Activated CD4-positive, alpha-beta T cell treated with anti-CD3 and anti-CD28 coated beads for 36 hours (primary cell): ENCODE results near the gene USP22. TPM values are rescaled to one million over a fixed set of nuclear protein-coding genes. Genes with fewer than 3 reads are reported as not detected.

ENCODE experiments used
- ATAC-seq: fragments of 200-7000 bp; cut with Tn5 transposase; one replicate; pipeline ENCODE4 v1.10.0; 2021; ENCODE audit warnings: mild to moderate bottlenecking, moderate library complexity
- CTCF ChIA-PET: fragments of 350-600 bp; sonication (Branson Sonifier 250); formaldehyde crosslinking; loops from one replicate; lab custom pipeline; 2021; ENCODE audit warnings: antibody characterized with exemption; lab: Charles Lee
- POLR2A ChIA-PET: fragments of 350-600 bp; sonication (Branson Sonifier 250); formaldehyde crosslinking; loops from one replicate; lab custom pipeline; 2021; ENCODE audit warnings: antibody characterized with exemption, inconsistent platforms; lab: Charles Lee
- DNase-seq: peaks from one replicate; pipeline ENCODE4 v3.0.0-alpha.2; 2020
- H3K27ac Mint-ChIP-seq: one replicate; pipeline ENCODE4 v1.8.0; 2021; ENCODE audit warnings: mixed read lengths
- H3K27me3 Mint-ChIP-seq: one replicate; pipeline ENCODE4 v1.8.0; 2021; ENCODE audit warnings: mixed read lengths
- H3K36me3 Mint-ChIP-seq: one replicate; pipeline ENCODE4 v1.8.0; 2021; ENCODE audit warnings: low read depth, mixed read lengths
- H3K4me1 Mint-ChIP-seq: one replicate; pipeline ENCODE4 v1.8.0; 2021; ENCODE audit warnings: mixed read lengths
- H3K4me3 Mint-ChIP-seq: one replicate; pipeline ENCODE4 v1.8.0; 2021; ENCODE audit warnings: mild to moderate bottlenecking, moderate library complexity, mixed read lengths
- H3K9me3 Mint-ChIP-seq: one replicate; pipeline ENCODE4 v1.8.0; 2021; ENCODE audit warnings: low read depth, mixed read lengths
- intact Hi-C, 2 experiments: fragments of 100-400 bp; cut with DNase I in 1 of 2; cut with micrococcal nuclease in 1 of 2; formaldehyde crosslinking; loops; one replicate each; pipeline versions ENCODE4 v1.14.2 to v1.15.1; 2022 to 2024; cut with DNase I, micrococcal nuclease
- total RNA-seq, 2 experiments: library from RNA; stranded (reverse); gene quantifications; one replicate each; pipeline ENCODE4 v1.2.3, GENCODE V29; 2021

USP22 gene
- total RNA-seq, 2 experiments from 2014 or later = 148 to 173 TPM

DNA sequence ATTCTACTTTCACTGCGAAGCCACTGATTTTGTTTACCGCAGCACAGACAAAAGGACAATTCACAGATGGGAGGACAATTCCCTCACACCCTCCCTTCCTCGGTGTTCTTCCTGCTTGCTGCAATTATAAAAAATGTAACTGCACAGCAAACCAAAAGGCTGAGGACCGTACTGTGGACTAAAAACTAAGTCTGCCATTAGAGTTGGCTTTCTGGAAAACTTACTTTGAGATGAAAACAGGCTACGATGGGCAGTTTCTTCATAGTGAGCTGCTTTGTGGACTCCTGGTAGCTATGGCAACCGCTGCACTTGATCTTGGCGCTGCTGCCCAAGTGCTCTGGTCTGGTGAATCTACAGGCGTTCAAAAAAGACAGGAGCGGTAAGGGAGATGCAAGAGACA, 35.2 kb downstream of the USP22 start:
- H3K27ac Mint-ChIP-seq = no peak overlapping the region
- intact Hi-C loops = no loop called here
- H3K27me3 Mint-ChIP-seq = no peaks in the 10 kb centered on the region
- ChIA-PET CTCF (interaction anchor here (1.1 to 1.5 kb wide), 2 partner anchors 14 to 25 kb away, joined by 4 to 7 read pairs; no protein-coding TSS in a partner anchor), POLR2A (no interaction called here)
- H3K9me3 Mint-ChIP-seq = no peaks in the 10 kb centered on the region
- H3K36me3 Mint-ChIP-seq = peaks cover 71% of the 10 kb centered on the region
- no peak for DNase-seq
- ATAC-seq = no peak
- H3K4me3 Mint-ChIP-seq = no peak overlapping the region
- H3K4me1 Mint-ChIP-seq = no peaks in the 10 kb centered on the region

DNA sequence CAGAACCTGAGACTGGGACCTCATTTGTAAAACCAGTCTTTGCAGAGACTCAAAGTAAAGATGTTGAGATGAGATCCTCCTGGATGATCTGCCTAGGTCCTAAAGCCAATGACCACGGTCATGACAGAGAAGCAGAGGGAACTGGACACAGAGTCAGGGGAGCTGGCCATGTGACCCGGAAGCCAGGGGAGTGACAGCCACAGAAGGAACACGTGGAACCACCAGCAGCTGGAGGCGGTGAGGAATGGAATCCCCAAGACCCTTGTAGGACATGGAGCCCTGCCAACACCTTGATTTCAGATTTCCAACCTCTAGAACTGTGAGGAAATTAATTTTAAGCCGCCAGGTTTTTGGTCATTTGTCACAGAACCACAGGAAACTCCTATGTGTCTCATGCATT, 37.0 kb downstream of the USP22 start:
- intact Hi-C loops = no loop called here
- Mint-ChIP-seq H3K36me3 (peaks cover 61% of the 10 kb centered on the region), H3K4me3 (no peak overlapping the region), H3K4me1 (no peaks in the 10 kb centered on the region), H3K9me3 (no peaks in the 10 kb centered on the region), H3K27me3 (no peaks in the 10 kb centered on the region), H3K27ac (peak overlapping the region; percentile 14)
- DNase-seq (no peak), ATAC-seq (no peak)
- CTCF ChIA-PET = no interaction called here
- POLR2A ChIA-PET = no interaction called here

DNA sequence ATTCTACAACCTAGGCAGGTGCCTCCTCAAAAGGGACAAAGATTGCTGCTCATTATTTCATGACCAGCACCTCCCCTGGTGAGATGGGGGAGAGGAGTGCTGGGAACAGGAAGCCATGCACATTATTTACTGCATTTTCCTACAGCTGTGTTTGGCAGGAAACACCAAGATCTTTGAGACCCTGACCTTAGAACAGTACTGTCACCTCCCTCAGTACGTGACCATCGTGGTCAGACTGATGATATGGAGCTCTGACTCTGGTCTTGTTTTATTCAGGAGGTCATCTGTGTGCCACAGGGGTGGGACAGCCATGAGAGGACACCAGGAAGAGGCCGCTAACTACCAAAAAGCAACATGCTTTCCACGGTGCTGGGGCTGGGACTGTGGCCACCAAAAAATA, 37.4 kb downstream of the USP22 start:
- Mint-ChIP-seq H3K4me3 (no peak overlapping the region), H3K4me1 (no peaks in the 10 kb centered on the region), H3K27ac (peak overlapping the region; percentile 14), H3K27me3 (no peaks in the 10 kb centered on the region), H3K9me3 (no peaks in the 10 kb centered on the region), H3K36me3 (peaks cover 58% of the 10 kb centered on the region)
- ChIA-PET CTCF (no interaction called here), POLR2A (no interaction called here)
- DNase-seq = no peak
- intact Hi-C loops = no loop called here
- ATAC-seq = no peak

DNA sequence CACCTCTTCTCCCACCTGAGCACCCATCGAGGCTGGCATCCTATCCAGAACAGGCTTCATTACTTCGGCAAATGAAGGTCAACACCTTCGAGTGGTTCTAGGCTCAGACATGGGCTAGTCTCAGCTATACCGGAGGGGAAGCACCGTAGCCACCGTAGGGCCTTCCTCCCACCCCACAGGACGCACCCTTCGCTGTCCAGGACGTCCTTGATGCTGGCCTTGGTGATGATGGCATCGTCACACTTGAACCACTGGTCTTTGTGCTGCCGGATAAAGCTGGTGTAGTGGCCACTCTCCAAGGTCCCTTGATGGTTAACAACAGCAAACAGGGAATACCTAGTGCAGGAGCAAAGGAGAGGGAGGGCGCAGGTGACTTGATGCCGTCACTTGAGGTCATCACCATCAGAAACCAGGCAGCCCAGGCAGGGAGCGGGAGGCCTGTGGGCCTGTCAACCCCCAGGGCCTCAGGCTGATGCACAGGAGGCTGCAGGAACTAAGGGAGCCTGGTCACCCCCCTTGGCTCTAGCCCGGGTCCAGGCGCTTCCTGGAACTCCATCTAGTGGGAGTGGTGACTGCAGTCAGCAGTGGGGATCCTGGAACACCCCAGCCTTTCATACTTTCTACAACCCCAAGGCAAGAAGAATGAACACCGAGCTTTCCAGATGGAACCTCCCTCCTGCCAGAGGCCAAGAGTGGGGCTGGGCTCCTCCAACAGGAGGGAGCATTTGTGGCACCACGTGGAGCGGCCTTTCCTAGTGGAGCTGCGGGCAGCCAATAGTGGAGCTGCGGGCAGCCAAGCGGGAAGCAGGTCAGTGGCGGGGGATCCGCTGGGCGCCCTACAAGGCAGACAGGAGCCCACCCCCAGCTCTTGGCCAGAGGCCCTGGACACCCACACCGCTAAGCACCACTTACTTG, 38.5 kb downstream of the USP22 start:
- Mint-ChIP-seq H3K36me3 (peaks cover 59% of the 10 kb centered on the region), H3K27me3 (no peaks in the 10 kb centered on the region), H3K9me3 (no peaks in the 10 kb centered on the region), H3K4me3 (no peak overlapping the region), H3K27ac (no peak overlapping the region), H3K4me1 (peaks cover 4% of the 10 kb centered on the region)
- intact Hi-C loops = no loop called here
- no peak for ATAC-seq
- ChIA-PET CTCF (no interaction called here), POLR2A (interaction anchor here (0.6 kb wide), 1 partner anchor 249 kb away, joined by 3 read pairs; the partner anchor contains the start of gene NATD1)
- no peak for DNase-seq

DNA sequence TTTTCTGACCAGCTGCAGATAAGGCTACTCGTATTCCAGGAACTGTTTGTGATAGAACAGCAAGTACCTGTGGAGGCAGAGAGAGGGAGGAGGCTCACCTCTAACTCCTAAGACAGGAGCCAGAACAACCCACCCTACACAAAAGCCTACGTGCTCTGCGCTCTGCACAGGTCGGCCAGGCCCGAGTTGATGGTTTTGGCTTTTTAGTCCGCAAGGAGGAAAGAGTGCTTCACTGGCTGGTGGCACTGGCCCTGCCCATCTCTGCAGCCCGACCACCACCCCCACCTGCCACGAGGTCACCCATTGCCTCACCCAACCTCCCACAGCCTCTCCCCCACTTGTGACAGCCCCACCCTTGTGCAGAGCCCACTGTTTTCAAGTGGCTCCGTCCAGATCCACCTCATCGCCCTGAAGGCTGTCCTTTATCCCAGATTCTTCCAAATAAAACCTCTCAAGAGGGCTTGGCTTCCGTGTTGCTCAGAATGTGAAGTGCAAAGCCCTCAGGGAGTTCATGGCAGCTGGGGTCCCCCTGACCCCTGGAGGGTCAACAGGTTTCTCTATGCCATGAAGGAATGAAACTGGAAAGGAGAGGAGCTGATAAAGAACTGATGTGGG, 39.7 kb downstream of the USP22 start:
- no peak overlapping the region for H3K4me3 Mint-ChIP-seq
- H3K9me3 Mint-ChIP-seq = no peaks in the 10 kb centered on the region
- DNase-seq (no peak), ATAC-seq (no peak)
- no peak overlapping the region for H3K27ac Mint-ChIP-seq
- CTCF ChIA-PET = no interaction called here
- peaks cover 49% of the 10 kb centered on the region for H3K36me3 Mint-ChIP-seq
- peaks cover 14% of the 10 kb centered on the region for H3K4me1 Mint-ChIP-seq
- POLR2A ChIA-PET = no interaction called here
- no peaks in the 10 kb centered on the region for H3K27me3 Mint-ChIP-seq
- intact Hi-C loops = no loop called here

DNA sequence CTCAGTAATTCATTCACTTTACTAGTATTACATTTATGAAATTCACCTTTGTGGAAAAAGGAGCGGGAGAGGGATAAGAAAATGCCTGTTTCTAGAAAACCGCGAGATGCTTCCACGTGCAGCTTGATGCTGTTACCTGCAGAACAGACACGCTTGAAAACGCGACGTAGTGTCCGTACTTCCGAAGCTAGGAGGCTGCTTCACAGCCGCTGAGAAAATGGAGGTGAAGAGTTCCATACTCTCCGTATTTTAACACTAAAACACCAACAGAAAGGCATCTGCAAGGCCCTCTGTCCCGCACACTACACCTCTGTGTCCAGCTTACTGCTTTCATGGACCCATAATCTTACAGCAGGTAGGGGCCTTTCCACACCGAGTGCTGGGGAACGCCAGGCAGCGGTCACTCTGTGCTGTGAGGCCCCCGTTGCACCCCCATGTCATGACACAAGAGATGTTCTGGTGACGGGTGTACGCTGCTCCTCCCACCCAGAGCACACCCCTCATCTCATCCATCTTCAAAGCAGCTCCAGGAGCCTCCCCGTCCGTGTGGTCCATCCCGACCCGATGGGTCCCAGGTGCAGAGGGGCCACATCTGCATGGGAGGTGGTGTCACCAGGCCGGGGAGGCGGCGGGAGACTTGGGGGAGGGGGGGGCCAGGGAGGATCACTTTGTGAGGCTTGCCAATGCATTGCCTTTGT, 40.4 kb downstream of the USP22 start:
- intact Hi-C loops = no loop called here
- CTCF ChIA-PET = no interaction called here

DNA sequence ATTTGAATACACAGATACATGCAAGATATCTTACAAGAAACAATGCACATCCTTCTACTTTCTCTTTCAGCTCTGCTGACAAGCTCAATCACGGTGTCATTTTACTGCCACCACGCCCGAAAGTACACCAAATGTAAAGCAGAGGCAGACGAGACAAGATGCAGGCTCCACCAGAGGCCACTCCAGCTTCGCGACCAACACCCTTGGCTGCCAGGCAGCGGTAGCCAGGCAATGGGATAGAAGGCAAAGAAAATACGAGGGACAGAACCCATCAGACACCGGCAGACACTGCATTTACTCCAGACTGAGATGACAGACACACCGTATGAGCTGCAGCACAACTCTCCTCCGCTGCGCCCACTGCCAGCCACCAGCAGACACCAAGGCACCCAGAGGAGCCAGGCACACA, 41.0 kb downstream of the USP22 start:
- peaks cover 36% of the 10 kb centered on the region for H3K36me3 Mint-ChIP-seq
- peak overlapping the region; percentile 21 for H3K27ac Mint-ChIP-seq
- POLR2A ChIA-PET = no interaction called here
- H3K4me1 Mint-ChIP-seq = peaks cover 14% of the 10 kb centered on the region
- no peak for DNase-seq
- no peaks in the 10 kb centered on the region for H3K27me3 Mint-ChIP-seq
- H3K9me3 Mint-ChIP-seq = no peaks in the 10 kb centered on the region
- intact Hi-C loops = no loop called here
- CTCF ChIA-PET = no interaction called here
- H3K4me3 Mint-ChIP-seq = no peak overlapping the region
- ATAC-seq = no peak

More for the DNA sequence above, 40.4 kb downstream of the USP22 start:
- DNase-seq (no peak), ATAC-seq (no peak)
- no peak overlapping the region for H3K4me3 Mint-ChIP-seq
- POLR2A ChIA-PET = no interaction called here
- H3K4me1 Mint-ChIP-seq = peaks cover 14% of the 10 kb centered on the region
- no peaks in the 10 kb centered on the region for H3K9me3 Mint-ChIP-seq
- H3K27ac Mint-ChIP-seq = no peak overlapping the region
- no peaks in the 10 kb centered on the region for H3K27me3 Mint-ChIP-seq
- H3K36me3 Mint-ChIP-seq = peaks cover 42% of the 10 kb centered on the region

DNA sequence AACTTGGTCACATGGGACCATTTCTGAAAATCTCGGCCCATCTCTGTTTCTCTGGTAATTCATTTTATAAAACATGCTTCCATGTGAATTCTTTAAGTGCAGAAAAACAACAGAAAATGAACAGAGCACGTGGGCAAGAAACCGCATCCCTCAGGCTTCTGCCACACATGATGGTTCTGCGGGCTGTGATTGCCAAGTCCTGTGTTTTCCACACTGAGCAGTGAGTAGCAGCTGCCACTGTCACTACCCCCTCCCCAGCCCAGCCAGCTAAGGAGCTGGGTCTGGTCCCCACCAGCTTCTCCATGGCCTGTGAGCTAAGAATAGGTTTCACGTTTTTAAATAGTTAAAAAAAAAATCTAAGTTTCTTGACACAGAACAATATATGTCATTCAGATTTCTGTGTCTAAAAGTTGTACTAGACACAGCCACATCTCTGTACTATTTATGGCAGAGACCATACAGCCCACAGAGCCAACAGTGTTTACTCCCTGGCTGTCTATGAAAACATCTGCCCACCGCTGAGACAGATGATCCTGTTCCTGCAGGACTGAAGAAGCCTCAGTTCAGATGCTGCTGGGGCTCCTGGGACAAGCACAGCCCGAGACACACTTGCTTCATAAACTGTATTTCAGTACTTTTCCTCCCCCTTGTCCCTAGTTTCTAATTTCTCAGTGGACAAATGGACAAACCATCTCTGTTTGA, 41.5 kb downstream of the USP22 start:
- Mint-ChIP-seq H3K9me3 (no peaks in the 10 kb centered on the region), H3K4me1 (peaks cover 14% of the 10 kb centered on the region), H3K36me3 (peaks cover 31% of the 10 kb centered on the region), H3K27ac (peak overlapping the region; percentile 21), H3K4me3 (no peak overlapping the region), H3K27me3 (no peaks in the 10 kb centered on the region)
- POLR2A ChIA-PET = no interaction called here
- no peak for DNase-seq
- no peak for ATAC-seq
- intact Hi-C loops = no loop called here
- CTCF ChIA-PET = interaction anchor here (1.1 kb wide), 1 partner anchor 9 kb away, joined by 3 read pairs; no protein-coding TSS in a partner anchor

DNA sequence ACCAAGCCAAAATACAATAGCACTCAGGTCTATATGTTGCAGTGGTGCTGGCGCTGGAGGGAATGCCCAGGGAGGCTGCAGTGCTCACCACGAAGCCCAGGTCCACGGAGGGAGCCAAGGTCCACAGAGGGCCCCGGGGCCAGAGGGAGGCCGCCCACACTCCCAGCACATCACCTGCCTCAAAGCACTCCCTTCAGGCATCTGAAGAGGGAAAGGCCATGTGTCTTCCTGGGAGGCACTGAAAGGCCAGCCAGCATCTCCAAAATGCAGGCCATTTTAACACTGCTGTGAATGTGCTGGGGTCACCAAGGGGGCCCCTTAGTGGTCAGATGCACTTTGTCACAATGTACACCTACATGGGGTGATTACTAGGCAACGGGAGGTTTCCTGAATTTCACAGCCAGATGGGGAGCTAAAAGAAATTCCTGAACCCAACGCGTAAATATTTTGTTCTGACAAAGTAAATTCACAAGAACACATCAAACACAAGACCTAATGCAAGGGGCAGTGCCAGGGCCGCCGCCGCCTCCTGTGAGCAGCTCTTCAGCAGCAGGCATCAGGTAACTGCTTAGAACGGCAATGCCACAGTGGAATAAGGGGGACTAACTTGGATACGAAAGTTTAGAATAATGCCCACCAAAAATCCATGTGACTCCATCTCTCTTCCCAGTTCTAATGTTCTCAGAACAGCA, 42.8 kb downstream of the USP22 start:
- no peak for DNase-seq
- Mint-ChIP-seq H3K27me3 (no peaks in the 10 kb centered on the region), H3K9me3 (no peaks in the 10 kb centered on the region), H3K27ac (peak overlapping the region; percentile 6), H3K4me1 (peaks cover 14% of the 10 kb centered on the region), H3K4me3 (no peak overlapping the region), H3K36me3 (peaks cover 20% of the 10 kb centered on the region)
- POLR2A ChIA-PET = interaction anchor here (0.6 kb wide), 1 partner anchor 1006 kb away, joined by 6 read pairs; no protein-coding TSS in a partner anchor
- CTCF ChIA-PET = interaction anchor here (1.1 kb wide), 1 partner anchor 10 kb away, joined by 3 read pairs; no protein-coding TSS in a partner anchor
- no peak for ATAC-seq
- intact Hi-C loops = loop anchor here in 1 of 2 experiments (10.0 kb wide), 1 partner anchor 95 kb away; no protein-coding TSS in a partner anchor

DNA sequence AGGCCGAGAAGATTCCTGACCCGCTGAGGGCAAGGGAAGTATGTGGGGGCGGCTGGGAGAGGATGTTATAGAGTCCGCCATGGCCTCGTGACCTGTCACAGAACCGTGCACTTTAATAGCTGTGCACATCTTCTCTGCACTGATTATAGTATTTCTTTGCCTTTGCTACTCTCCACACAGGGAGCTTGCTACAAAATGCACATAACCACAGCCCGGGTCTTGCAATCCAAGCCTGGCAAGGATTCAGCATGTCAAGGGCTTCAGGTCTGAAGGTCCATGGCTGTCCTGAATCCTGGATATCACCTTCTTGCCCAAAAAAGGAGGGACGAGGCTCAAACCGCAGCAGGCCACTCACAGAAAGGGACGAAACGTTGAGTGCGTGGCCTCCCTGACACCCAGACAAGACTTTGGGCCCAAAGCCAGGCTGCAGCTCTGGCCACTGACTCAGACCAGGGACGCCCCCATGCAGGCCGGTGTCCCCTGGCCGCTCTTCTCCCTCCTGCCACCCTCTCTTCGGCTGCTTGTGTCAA, 43.7 kb downstream of the USP22 start:
- ATAC-seq (peak; percentile 21), DNase-seq (peak; percentile 27)
- ChIA-PET CTCF (no interaction called here), POLR2A (interaction anchor here (0.6 kb wide), 1 partner anchor 1005 kb away, joined by 6 read pairs; no protein-coding TSS in a partner anchor)
- H3K4me1 Mint-ChIP-seq = peaks cover 14% of the 10 kb centered on the region
- H3K9me3 Mint-ChIP-seq = no peaks in the 10 kb centered on the region
- H3K27me3 Mint-ChIP-seq = no peaks in the 10 kb centered on the region
- H3K36me3 Mint-ChIP-seq = peaks cover 16% of the 10 kb centered on the region
- intact Hi-C loops = loop anchor here in 1 of 2 experiments (10.0 kb wide), 1 partner anchor 94 kb away; no protein-coding TSS in a partner anchor
- no peak overlapping the region for H3K4me3 Mint-ChIP-seq
- peak overlapping the region; percentile 62 for H3K27ac Mint-ChIP-seq
